HCT116 (cell line): ENCODE measurements around the gene ADORA1. TPM values are rescaled to one million over a fixed set of nuclear protein-coding genes. Genes with fewer than 3 reads are reported as not detected.

Experiments
- ATAC-seq: fragments of 200-7000 bp; cut with Tn5 transposase; 2 replicates; pipeline ENCODE4 v1.9.1; 2020; ENCODE audit warnings: mild to moderate bottlenecking, moderate library complexity
- BruUV-seq: library from RNA; stranded (reverse); fragments of 400-500 nt; replicated peaks from 2 replicates; lab custom pipeline; 2021; lab: Mats Ljungman, UMichigan
- CTCF ChIA-PET: fragments of 300-600 bp; sonication (Branson Sonifier 250); formaldehyde crosslinking; loops from one replicate; lab custom pipeline; 2021; ENCODE audit warnings: antibody characterized with exemption; lab: Charles Lee
- POLR2A ChIA-PET: fragments of 300-600, 350-600 bp; sonication (Branson Sonifier 250); formaldehyde crosslinking; loops from one replicate; lab custom pipeline; 2021; ENCODE audit warnings: antibody characterized with exemption; lab: Charles Lee
- RAD21 ChIA-PET, 2 experiments: fragments of 300-600 bp; sonication (Branson Sonifier 250); formaldehyde crosslinking; loops; one replicate each; lab custom pipeline; 2023; ENCODE audit warnings: low total read pairs in 2 of 2; ENCODE audit not compliant: uncharacterized antibody in 2 of 2, unreplicated experiment in 2 of 2, low non-redundant PET in 1 of 2; lab: Charles Lee
- DNase-seq: peaks from one replicate; pipeline ENCODE4 v3.0.0-alpha.2; 2010; ENCODE audit warnings: low read depth, low spot score
- H2AFZ ChIP-seq: fragments of 200-600 bp; shearing (Covaris generic), sonication (generic); 2 replicates; pipeline ENCODE4 v1.6.1; 2017; ENCODE audit warnings: low read depth, mixed run types, mixed read lengths, antibody characterized with exemption, low read length; ENCODE audit not compliant: poor library complexity, severe bottlenecking
- H3K27ac ChIP-seq: 2 replicates; pipeline ENCODE4 v1.5.1; 2012; ENCODE audit warnings: low read depth, low read length
- H3K27me3 ChIP-seq: fragments of 200-600 bp; sonication (generic); 2 replicates; pipeline ENCODE4 v1.6.1; 2016; ENCODE audit warnings: mixed run types, low read length, mixed read lengths; ENCODE audit not compliant: insufficient read depth
- H3K36me3 ChIP-seq, 2 experiments: fragments of 200-500 bp in 1 of 2; fragments of 200-600 bp in 1 of 2; sonication (Bioruptor generic) in 1 of 2; sonication (generic) in 1 of 2; 2 replicates each; pipeline versions ENCODE4 v1.5.1 to v1.6.1; 2014 to 2016; ENCODE audit warnings: low read length in 2 of 2, inconsistent platforms in 1 of 2, mixed read lengths in 1 of 2, mixed run types in 1 of 2; ENCODE audit not compliant: insufficient read depth in 2 of 2, control insufficient read depth in 1 of 2
- H3K4me1 ChIP-seq, 2 experiments: fragments of 200-600 bp in 1 of 2; sonication (generic) in 1 of 2; 2 replicates each; pipeline versions ENCODE4 v1.5.1 to v1.6.1; 2012 to 2017; ENCODE audit warnings: low read length in 2 of 2, inconsistent platforms in 1 of 2, mild to moderate bottlenecking in 1 of 2, mixed read lengths in 1 of 2, mixed run types in 1 of 2, moderate library complexity in 1 of 2; ENCODE audit not compliant: insufficient read depth in 2 of 2, control insufficient read depth in 1 of 2
- H3K4me2 ChIP-seq: fragments of 200-600 bp; sonication (generic); 2 replicates; pipeline ENCODE4 v1.6.1; 2017; ENCODE audit warnings: mixed run types, low read length, mixed read lengths
- H3K4me3 ChIP-seq, 2 experiments: fragments of 200-600 bp in 1 of 2; sonication (generic) in 1 of 2; replicated peaks in 1 of 2; 2 replicates each; pipeline ENCODE4 v1.5.1; 2011 to 2016; ENCODE audit warnings: low read length in 2 of 2, control low read depth in 1 of 2, low read depth in 1 of 2, mild to moderate bottlenecking in 1 of 2, mixed read lengths in 1 of 2, mixed run types in 1 of 2
- H3K79me2 ChIP-seq: fragments of 200-600 bp; sonication (generic); 2 replicates; pipeline ENCODE4 v1.6.1; 2017; ENCODE audit warnings: mild to moderate bottlenecking, mixed run types, low read length, moderate library complexity, mixed read lengths; ENCODE audit not compliant: insufficient read depth
- H3K9ac ChIP-seq: fragments of 200-600 bp; sonication (generic); 2 replicates; pipeline ENCODE4 v1.6.1; 2016; ENCODE audit warnings: low read length, mixed read lengths
- H3K9me2 ChIP-seq: fragments of 200-600 bp; sonication (generic), shearing (Covaris generic); 2 replicates; pipeline ENCODE4 v1.6.1; 2017; ENCODE audit warnings: mixed run types, mild to moderate bottlenecking, moderate library complexity; ENCODE audit not compliant: insufficient read depth
- H3K9me3 ChIP-seq, 2 experiments: fragments of 200-500 bp in 1 of 2; fragments of 200-600 bp in 1 of 2; sonication (Bioruptor generic) in 1 of 2; sonication (generic) in 1 of 2; 2 replicates each; pipeline ENCODE4 v1.6.1; 2014 to 2017; ENCODE audit warnings: low read length in 2 of 2, mixed read lengths in 2 of 2, inconsistent platforms in 1 of 2, low read depth in 1 of 2, mild to moderate bottlenecking in 1 of 2, mixed run types in 1 of 2, moderate library complexity in 1 of 2; ENCODE audit not compliant: control insufficient read depth in 1 of 2, insufficient read depth in 1 of 2
- H4K20me1 ChIP-seq: fragments of 200-600 bp; sonication (generic), shearing (Covaris generic); 2 replicates; pipeline ENCODE4 v1.6.1; 2017; ENCODE audit warnings: mixed run types, mild to moderate bottlenecking, moderate library complexity; ENCODE audit not compliant: insufficient read depth
- ATF3 ChIP-seq: IDR thresholded peaks from 2 replicates; pipeline ENCODE4 v1.6.1; 2012
- CEBPB ChIP-seq: IDR thresholded peaks from 2 replicates; pipeline ENCODE4 v1.6.1; 2012; ENCODE audit warnings: low read depth
- CTCF ChIP-seq, 3 experiments: fragments of 200-600 bp in 1 of 3; sonication (generic) in 1 of 3; IDR thresholded peaks in 2 of 3; conservative IDR thresholded peaks in 1 of 3; 2 replicates each; pipeline ENCODE4 v1.5.1; 2012 to 2017; ENCODE audit warnings: low read depth in 2 of 3, low read length in 2 of 3, antibody characterized with exemption in 1 of 3, borderline replicate concordance in 1 of 3, control low read depth in 1 of 3, mild to moderate bottlenecking in 1 of 3, mixed read lengths in 1 of 3, mixed run types in 1 of 3, moderate library complexity in 1 of 3; ENCODE audit not compliant: insufficient read depth in 1 of 3
- EGR1 ChIP-seq: IDR thresholded peaks from 2 replicates; pipeline ENCODE4 v1.6.1; 2012; ENCODE audit warnings: low read depth
- EZH2 ChIP-seq: fragments of 200-600 bp; sonication (generic); IDR thresholded peaks from 2 replicates; pipeline ENCODE4 v1.6.1; 2017; ENCODE audit warnings: antibody characterized with exemption, mixed run types
- EZH2phosphoT487 ChIP-seq: fragments of 200-600 bp; IDR thresholded peaks from 2 replicates; pipeline ENCODE4 v1.6.1; 2018; ENCODE audit warnings: antibody characterized with exemption, borderline replicate concordance
- JUND ChIP-seq: IDR thresholded peaks from 2 replicates; pipeline ENCODE4 v1.6.1; 2012
- MAX ChIP-seq: IDR thresholded peaks from 2 replicates; pipeline ENCODE4 v1.6.1; 2012
- POLR2A ChIP-seq: IDR thresholded peaks from 2 replicates; pipeline ENCODE4 v1.7.0; 2011; ENCODE audit warnings: borderline replicate concordance; ENCODE audit not compliant: insufficient read depth, insufficient read length; ENCODE audit errors: extremely low read depth
- POLR2AphosphoS5 ChIP-seq: IDR thresholded peaks from 2 replicates; pipeline ENCODE4 v1.6.1; 2011; ENCODE audit warnings: mild to moderate bottlenecking, low read depth, low read length, moderate library complexity
- RAD21 ChIP-seq: IDR thresholded peaks from 2 replicates; pipeline ENCODE4 v1.6.1; 2012; ENCODE audit warnings: low read depth, mild to moderate bottlenecking
- SP1 ChIP-seq: IDR thresholded peaks from 2 replicates; pipeline ENCODE4 v1.6.1; 2012; ENCODE audit warnings: low read depth
- YY1 ChIP-seq: IDR thresholded peaks from 2 replicates; pipeline ENCODE4 v1.6.1; 2011; ENCODE audit warnings: low read length, low read depth, moderate library complexity, mild to moderate bottlenecking; ENCODE audit not compliant: insufficient replicate concordance; ENCODE audit errors: extremely low read depth
- ZBTB33 ChIP-seq: IDR thresholded peaks from 2 replicates; pipeline ENCODE4 v1.6.1; 2011; ENCODE audit warnings: mild to moderate bottlenecking, low read length, moderate library complexity; ENCODE audit not compliant: insufficient replicate concordance; ENCODE audit errors: extremely low read depth
- ZFX ChIP-seq: fragments of 450-650 bp; IDR thresholded peaks from 2 replicates; pipeline ENCODE4 v1.6.1; 2017
- ZNF274 ChIP-seq: fragments of 200-500 bp; sonication (Bioruptor generic); IDR thresholded peaks from 2 replicates; pipeline ENCODE4 v1.6.1; 2014; ENCODE audit warnings: mild to moderate bottlenecking, low read depth, low read length, inconsistent platforms
- intact Hi-C: fragments of 100-400 bp; cut with micrococcal nuclease; formaldehyde crosslinking; loops from 2 replicates; pipeline ENCODE4 v1.10.0; 2022
- total RNA-seq: library from RNA; stranded (reverse); gene quantifications from one replicate; pipeline ENCODE4 v1.2.1, GENCODE V29; 2021; ENCODE audit not compliant: unreplicated experiment

Gene ADORA1
- total RNA-seq, 1 experiment from 2014 or later, result 2.8 TPM

GRCh38 chr1:203137324-203137723 is 9.8 kb downstream of the ADORA1 start:
- H3K4me1 ChIP-seq, result peaks cover 0 to 11% of the 10 kb centered on the region in 2 experiments; a peak in 3 of 4 replicates
- BruUV-seq, result no TSS peak
- CTCF ChIA-PET, result no interaction called here

More at GRCh38 chr1:203137324-203137723, 9.8 kb downstream of the ADORA1 start:
- no peak overlapping the region for H3K4me2 ChIP-seq
- H3K27me3 ChIP-seq, result no peaks in the 10 kb centered on the region
- intact Hi-C loops, result no loop called here
- no peak overlapping the region for H3K9ac ChIP-seq
- no peak overlapping the region for H3K4me3 ChIP-seq
- TF ChIP-seq RAD21 (no peak), CTCF (IDR thresholded peaks at IDR 0.05 in 2 of 3, conservative IDR thresholded peaks at IDR 0.05 in 1 of 3; ENCODE audit: borderline replicate concordance in 1 of 3, insufficient read depth in 1 of 3, low read depth in 2 of 3, low read length in 2 of 3) (no peak), ZFX (no peak), MAX (no peak), ATF3 (no peak), ZBTB33 (no peak), SP1 (no peak), YY1 (no peak), JUND (no peak), ZNF274 (no peak), POLR2AphosphoS5 (no peak), EGR1 (no peak), CEBPB (no peak), POLR2A (no peak), EZH2phosphoT487 (no peak), EZH2 (no peak)
- TF ChIP-seq, all 23 proteins: peak for 0
- Histone ChIP-seq H3K36me3 (no peaks in the 10 kb centered on the region), H3K79me2 (no peaks in the 10 kb centered on the region), H3K9me3 (no peaks in the 10 kb centered on the region), H2AFZ (no peak overlapping the region), H3K27ac (no peak overlapping the region), H3K9me2 (no peaks in the 10 kb centered on the region), H4K20me1 (no peaks in the 10 kb centered on the region)
- RAD21 ChIA-PET, result no interaction called here
- POLR2A ChIA-PET, result no interaction called here
- ATAC-seq (no peak), DNase-seq (no peak)
